HepG2 (cell line): ENCODE results near the gene USP32. TPM values are rescaled to one million over a fixed set of nuclear protein-coding genes. Genes with fewer than 3 reads are reported as not detected.

Source experiments
- ATAC-seq: fragments of 200-7000 bp; cut with Tn5 transposase; 3 replicates; pipeline ENCODE4 v1.9.1; 2020; ENCODE audit warnings: mild to moderate bottlenecking, moderate library complexity
- BruUV-seq: library from RNA; stranded (reverse); fragments of 400-500 nt; replicated peaks from 2 replicates; lab custom pipeline; 2021; lab: Mats Ljungman, UMichigan
- CTCF ChIA-PET: fragments of 300-600 bp; formaldehyde crosslinking; extraction: SDS; loops from one replicate; lab custom pipeline; 2021; ENCODE audit warnings: low total read pairs, inconsistent platforms, low intra/inter-chr PET ratio; lab: Yijun Ruan, JAX
- POLR2A ChIA-PET: fragments of 350-600 bp; sonication (Branson Sonifier 250); formaldehyde crosslinking; loops from one replicate; lab custom pipeline; 2020; ENCODE audit warnings: antibody characterized with exemption, inconsistent platforms; lab: Yijun Ruan, JAX
- DNase-seq: peaks from one replicate; pipeline ENCODE4 v3.0.0-alpha.2; 2015; ENCODE audit warnings: low spot score
- FAIRE-seq: peaks from 3 replicates; lab custom pipeline; 2011; peaks lifted over from hg19 to GRCh38; lab: Jason Lieb, UNC
- H2AFZ ChIP-seq: one replicate; pipeline ENCODE4 v1.6.1; 2011; ENCODE audit warnings: low read length, inconsistent platforms
- H3K27ac ChIP-seq: fragments of 300-600 bp; 3 replicates; pipeline ENCODE4 v1.8.0; 2011; ENCODE audit warnings: mixed run types, mild to moderate bottlenecking, mixed read lengths, low read length, inconsistent platforms; ENCODE audit not compliant: insufficient read depth; ENCODE audit errors: extremely low read length
- H3K27me3 ChIP-seq, 2 experiments: fragments of 200-600 bp in 1 of 2; 2 replicates in 1 of 2; 3 replicates in 1 of 2; pipeline versions ENCODE4 v1.6.0 to v1.8.0; 2011; ENCODE audit warnings: low read length in 2 of 2, mild to moderate bottlenecking in 2 of 2, moderate library complexity in 2 of 2, inconsistent platforms in 1 of 2; ENCODE audit not compliant: insufficient read depth in 2 of 2, control insufficient read depth in 1 of 2
- H3K36me3 ChIP-seq, 2 experiments: fragments of 200-600 bp in 1 of 2; replicated peaks in 1 of 2; 2 replicates in 1 of 2; 3 replicates in 1 of 2; pipeline versions ENCODE4 v1.5.1 to v1.8.0; 2011; ENCODE audit warnings: low read length in 2 of 2, inconsistent platforms in 1 of 2; ENCODE audit not compliant: insufficient read depth in 2 of 2, control insufficient read depth in 1 of 2
- H3K4me1 ChIP-seq: 2 replicates; pipeline ENCODE4 v1.5.1; 2012; ENCODE audit warnings: low read length, inconsistent platforms; ENCODE audit not compliant: insufficient read depth
- H3K4me2 ChIP-seq: 2 replicates; pipeline ENCODE4 v1.6.0; 2011; ENCODE audit warnings: low read depth, low read length, inconsistent platforms
- H3K4me3 ChIP-seq, 3 experiments: fragments of 200-600 bp in 1 of 3; sonication (generic), shearing (Covaris generic) in 1 of 3; replicated peaks in 1 of 3; 2 replicates each; pipeline ENCODE4 v1.5.1; 2011 to 2016; ENCODE audit warnings: low read length in 3 of 3, inconsistent platforms in 2 of 3, low read depth in 2 of 3, mild to moderate bottlenecking in 2 of 3, control low read depth in 1 of 3, mixed read lengths in 1 of 3; ENCODE audit not compliant: insufficient read depth in 1 of 3
- H3K79me2 ChIP-seq: one replicate; pipeline ENCODE4 v1.6.1; 2011; ENCODE audit warnings: low read length, inconsistent platforms; ENCODE audit not compliant: insufficient read depth
- H3K9ac ChIP-seq: 2 replicates; pipeline ENCODE4 v1.6.0; 2011; ENCODE audit warnings: mild to moderate bottlenecking, low read depth, low read length, inconsistent platforms; ENCODE audit not compliant: insufficient read depth
- H3K9me3 ChIP-seq: 2 replicates; pipeline ENCODE4 v1.5.1; 2012; ENCODE audit warnings: mild to moderate bottlenecking, low read length
- H4K20me1 ChIP-seq: 2 replicates; pipeline ENCODE4 v1.6.0; 2011; ENCODE audit warnings: inconsistent platforms, mild to moderate bottlenecking, low read length, moderate library complexity; ENCODE audit not compliant: insufficient read depth
- ATF7 ChIP-seq, 2 experiments: fragments of 450-650 bp in 1 of 2; sonication (generic) in 1 of 2; formaldehyde crosslinking in 1 of 2; IDR thresholded peaks; 2 replicates each; pipeline versions ENCODE4 v1.4.0 to v1.6.1; 2016 to 2020; ENCODE audit warnings: antibody characterized with exemption in 1 of 2, mild to moderate bottlenecking in 1 of 2, missing genetic modification reagents in 1 of 2
- KDM5B ChIP-seq: sonication (generic); formaldehyde crosslinking; IDR thresholded peaks from 2 replicates; pipeline ENCODE4 v1.4.0; 2020; ENCODE audit warnings: missing genetic modification reagents, mild to moderate bottlenecking, borderline replicate concordance
- NR2C2 ChIP-seq: sonication (generic); formaldehyde crosslinking; IDR thresholded peaks from 2 replicates; pipeline ENCODE4 v1.4.0; 2020; ENCODE audit warnings: missing genetic modification reagents, mild to moderate bottlenecking, moderate library complexity, borderline replicate concordance
- RFX1 ChIP-seq: fragments of 450-650 bp; IDR thresholded peaks from 2 replicates; pipeline ENCODE4 v1.6.1; 2017
- ZFP91 ChIP-seq: sonication (generic); formaldehyde crosslinking; IDR thresholded peaks from 2 replicates; pipeline ENCODE4 v1.9.0; 2022; ENCODE audit warnings: missing genetic modification reagents, mild to moderate bottlenecking, borderline replicate concordance
- ZNF644 ChIP-seq: IDR thresholded peaks from 2 replicates; pipeline ENCODE4 v1.6.1; 2016; ENCODE audit warnings: low read depth
- WGBS: methylation state at CpG from one replicate; pipeline ENCODE4 v1.1.6; 2017; ENCODE audit warnings: low lambda C conversion rate; 5-methylcytosine and 5-hydroxymethylcytosine counted together
- in situ Hi-C: cut with HindIII; loops from 2 replicates; pipeline ENCODE4 v1.10.0; 2017; ENCODE audit warnings: low pct_unique_long_range_greater_than_20kb; ENCODE audit not compliant: extremely low pct_ligation_motif_present
- intact Hi-C: fragments of 100-400 bp; cut with micrococcal nuclease; formaldehyde crosslinking; loops from one replicate; pipeline ENCODE4 v1.10.0; 2022; ENCODE audit not compliant: unreplicated experiment
- polyA plus RNA-seq, 8 experiments: library from polyadenylated mRNA; depleted of rRNA in 3 of 8; stranded (reverse) in 7 of 8; unstranded in 1 of 8; fragments of >200 nt; fragmentation: Illumina TruSeq in 4 of 8; extraction: Trizol in 4 of 8; gene quantifications; 2 replicates each; pipeline versions ENCODE4 v1.2.1 to v1.2.3, GENCODE V29; 2011 to 2016; ENCODE audit warnings: low read depth in 4 of 8, missing spikeins in 1 of 8, mixed read lengths in 1 of 8; ENCODE audit not compliant: insufficient read depth in 1 of 8
- total RNA-seq, 5 experiments: library from RNA; depleted of rRNA; stranded (reverse); fragments of >200 nt; fragmentation: Illumina TruSeq; extraction: Trizol; gene quantifications; 2 replicates each; pipeline ENCODE4 v1.2.3, GENCODE V29; 2016; ENCODE audit warnings: low read depth in 1 of 5

Gene USP32
- total and polyA plus RNA-seq, 2 of the 13 experiments (the other 11 are each of a cell fraction or from before 2014, with no cell fraction given), result 24.9 to 39.9 TPM

GRCh38 chr17:60304502-60304901 lies 87.4 kb downstream of the USP32 start (continued):
- TF ChIP-seq NR2C2 (CRISPR knock-in tag), result no peak
- no peak for TF ChIP-seq ZFP91
- TF ChIP-seq KDM5B (CRISPR knock-in tag), result no peak
- no peak for TF ChIP-seq ZNF644 (CRISPR knock-in tag)

- intact Hi-C loops (no loop called here), in situ Hi-C loops (no loop called here)
- ATAC-seq, result no peak
- Histone ChIP-seq H4K20me1 (no peaks in the 10 kb centered on the region), H3K36me3 (peaks cover 2 to 3% of the 10 kb centered on the region in 2 experiments; a peak in 3 of 5 replicates), H3K9me3 (no peaks in the 10 kb centered on the region), H3K9ac (no peak overlapping the region), H3K27ac (no peak overlapping the region), H3K4me1 (peaks cover 12% of the 10 kb centered on the region; the same call in 1 of the 2 replicates), H3K27me3 (no peaks in the 10 kb centered on the region), H3K4me2 (no peak overlapping the region), H2AFZ (no peak overlapping the region), H3K79me2 (peaks cover 9% of the 10 kb centered on the region), H3K4me3 (no peak overlapping the region)
- no TSS peak for BruUV-seq
- POLR2A ChIA-PET, result no interaction called here
- peak; percentile 23; the same call in 1 of the 2 replicates for TF ChIP-seq RFX1
- no peak for TF ChIP-seq ATF7 (IDR thresholded peaks at IDR 0.05)
- TF ChIP-seq ATF7 (CRISPR knock-in tag; IDR thresholded peaks at IDR 0.05), result no peak
- FAIRE-seq, result no peak
- CTCF ChIA-PET, result no interaction called here
- DNase-seq, result no peak
- WGBS, result 92% methylated on average over 3 of the region's 3 CpGs
Observed at GRCh38 chr17:60303406-60304099, 88.4 kb downstream of the USP32 start.
